ENCODE measurements around the gene LMTK2. TPM values are rescaled to one million over a fixed set of nuclear protein-coding genes. Genes with fewer than 3 reads are reported as not detected.

The LMTK2 gene
- total RNA-seq, 1 donor from 2014 or later, result 10.2 TPM

DNA sequence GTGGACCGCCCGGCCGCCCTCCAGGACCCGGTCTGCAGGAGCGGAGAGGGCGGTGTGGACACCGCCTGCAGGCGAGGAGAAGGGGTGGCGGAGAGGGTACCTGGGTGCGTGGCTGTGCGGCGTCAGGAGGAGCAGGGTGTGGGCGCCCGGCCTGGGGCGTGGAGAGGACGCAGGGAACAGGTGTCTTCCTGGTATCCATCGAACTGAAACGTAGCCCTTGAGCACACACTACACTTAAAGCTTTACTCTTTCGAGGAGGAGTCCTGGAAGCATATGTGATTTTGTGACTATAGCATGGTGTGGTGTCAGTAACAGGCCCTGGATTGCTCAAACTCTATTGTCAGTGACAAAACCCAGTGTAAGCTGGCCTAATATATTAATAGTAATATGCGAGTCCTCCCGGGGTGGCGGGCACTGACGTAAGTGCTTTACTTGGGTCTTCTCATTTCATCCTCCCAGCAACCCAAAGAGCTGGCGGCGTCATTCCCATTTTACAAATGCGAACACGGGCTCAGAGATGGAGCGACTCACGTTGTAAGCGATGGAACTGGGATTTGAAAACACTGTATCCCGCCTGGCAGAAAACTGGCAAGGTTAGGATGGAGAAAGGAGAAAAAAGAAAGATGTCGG lies 145.9 kb downstream of the LMTK2 start:
- no peak for DNase-seq (ENCODE audit: low spot score)

DNA sequence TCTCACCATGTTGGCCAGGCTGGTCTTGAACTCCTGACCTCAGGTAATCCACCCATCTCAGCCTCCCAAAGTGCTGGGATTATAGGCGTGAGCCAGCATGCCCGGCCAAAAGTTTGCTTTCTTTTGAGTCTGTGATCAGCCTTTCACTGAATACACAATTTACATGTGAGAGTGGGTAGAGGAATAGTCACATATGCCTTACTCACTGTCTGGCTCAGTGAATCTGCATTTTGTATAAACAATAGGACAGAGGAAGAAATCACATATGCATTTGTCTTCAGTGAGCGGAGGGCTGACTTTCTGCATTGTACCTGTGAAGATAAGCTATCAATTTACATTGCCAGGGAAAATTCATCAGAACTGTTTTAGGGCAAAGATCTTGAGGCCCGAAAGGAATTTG lies 147.9 kb downstream of the LMTK2 start:
- DNase-seq (ENCODE audit: low spot score), result no peak

DNA sequence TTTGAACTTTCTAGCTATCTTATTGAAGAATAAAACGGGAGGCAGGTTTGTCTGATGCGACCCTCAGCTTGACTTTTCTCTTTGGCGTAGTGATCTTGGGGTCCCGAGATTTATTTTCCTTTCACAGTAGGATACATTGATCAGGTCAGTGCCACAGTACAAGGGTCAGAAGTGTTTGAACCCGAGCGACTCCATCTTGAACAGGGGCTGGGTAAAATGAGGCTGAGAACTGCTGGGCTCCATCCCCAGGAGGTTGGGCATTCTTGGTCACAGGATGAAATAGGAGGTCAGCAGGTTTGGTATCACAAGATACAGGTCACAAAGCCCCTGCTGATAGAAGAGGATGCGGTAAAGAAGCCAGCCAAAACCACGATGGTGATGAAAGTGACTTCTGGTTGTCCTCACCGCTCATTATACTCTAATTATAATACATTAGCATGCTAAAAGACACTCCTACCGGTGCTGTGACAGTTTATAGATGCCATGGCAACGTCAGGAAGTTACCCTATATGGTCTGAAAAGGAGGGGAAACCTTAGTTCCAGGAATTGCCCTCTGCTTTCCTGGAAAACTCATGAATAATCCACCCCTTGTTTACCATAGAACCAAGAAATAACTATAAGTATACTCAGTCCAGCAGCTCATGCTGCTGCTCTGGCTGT lies 148.4 kb downstream of the LMTK2 start:
- no peak for DNase-seq (ENCODE audit: low spot score)

DNA sequence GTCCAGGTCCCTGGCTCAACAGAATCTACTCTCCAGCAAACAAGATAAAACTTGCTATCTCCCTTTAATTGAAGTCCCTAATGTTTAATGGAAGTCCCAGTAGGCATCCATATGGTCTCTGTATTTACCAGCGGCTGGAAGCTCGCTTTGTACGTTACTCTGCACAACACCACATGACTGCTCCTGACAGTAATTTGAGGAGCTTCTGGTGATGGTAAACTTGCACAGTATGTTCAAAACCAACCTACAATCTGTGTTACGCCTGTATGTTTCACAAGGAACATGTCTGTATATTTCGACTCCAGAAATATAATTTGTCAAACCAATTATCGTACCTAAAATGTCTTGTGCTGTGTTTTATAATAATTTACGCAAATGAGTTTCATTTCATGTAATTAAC lies 149.8 kb downstream of the LMTK2 start:
- DNase-seq (ENCODE audit: low spot score), result no peak

DNA sequence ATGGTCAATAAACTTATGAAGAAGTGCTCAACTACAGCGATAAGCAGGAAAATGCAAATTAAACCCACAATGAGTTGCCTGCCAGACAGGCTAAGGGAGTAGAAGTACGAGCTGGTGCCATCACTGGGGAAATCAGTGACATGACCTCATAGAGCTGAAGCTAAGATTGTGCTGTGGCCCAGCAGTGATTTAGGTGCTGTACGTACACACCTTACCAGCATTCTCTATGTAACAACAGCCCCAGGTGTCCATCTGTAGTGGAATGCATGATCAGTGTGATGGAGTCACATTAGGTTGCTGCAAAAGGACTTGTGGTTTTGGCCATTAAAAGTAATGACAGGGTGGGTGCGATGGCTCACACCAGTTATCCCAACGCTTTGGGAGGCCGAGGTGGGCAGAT lies 151.0 kb downstream of the LMTK2 start:
- no peak for DNase-seq (ENCODE audit: low spot score)

Other genes starting within 250 kb of the LMTK2 start
- 15.3 TPM for gene ASNS, start 234.5 kb upstream of the LMTK2 start, total RNA-seq
- not detected for gene OCM2, start 116.7 kb upstream of the LMTK2 start, total RNA-seq
- gene BHLHA15, start 104.6 kb downstream of the LMTK2 start, total RNA-seq, result 0.67 TPM
- 25.5 TPM for gene TECPR1, start 145.4 kb downstream of the LMTK2 start, total RNA-seq
- 355 TPM for gene BRI3, start 174.8 kb downstream of the LMTK2 start, total RNA-seq